ENCODE data around the gene PKN1. TPM values are rescaled to one million over a fixed set of nuclear protein-coding genes. Genes with fewer than 3 reads are reported as not detected.

Gene PKN1
- total and polyA plus RNA-seq, 2 experiments from 2014 or later = 86.8 to 201 TPM

DNA sequence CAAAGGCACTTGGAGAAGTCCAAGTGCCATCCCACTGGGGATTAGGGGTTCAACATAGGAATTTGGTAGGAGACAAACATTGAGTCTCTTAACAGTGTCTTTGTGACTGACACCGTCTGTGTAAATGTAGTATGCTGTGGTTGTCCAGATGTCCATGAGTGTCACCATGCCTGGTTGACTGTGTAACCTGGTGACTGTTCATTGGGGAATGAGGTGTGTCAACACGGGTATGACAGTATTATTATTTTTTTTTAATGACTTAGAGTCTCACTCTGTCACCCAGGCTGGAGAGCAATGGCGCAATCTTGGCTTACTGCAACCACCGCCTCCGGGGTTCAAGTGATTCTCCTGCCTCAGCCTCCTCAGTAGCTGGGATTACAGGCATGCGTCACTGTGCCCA is 16.2 kb downstream of the PKN1 start (continued):
- TF ChIP-seq, protein P1, sequence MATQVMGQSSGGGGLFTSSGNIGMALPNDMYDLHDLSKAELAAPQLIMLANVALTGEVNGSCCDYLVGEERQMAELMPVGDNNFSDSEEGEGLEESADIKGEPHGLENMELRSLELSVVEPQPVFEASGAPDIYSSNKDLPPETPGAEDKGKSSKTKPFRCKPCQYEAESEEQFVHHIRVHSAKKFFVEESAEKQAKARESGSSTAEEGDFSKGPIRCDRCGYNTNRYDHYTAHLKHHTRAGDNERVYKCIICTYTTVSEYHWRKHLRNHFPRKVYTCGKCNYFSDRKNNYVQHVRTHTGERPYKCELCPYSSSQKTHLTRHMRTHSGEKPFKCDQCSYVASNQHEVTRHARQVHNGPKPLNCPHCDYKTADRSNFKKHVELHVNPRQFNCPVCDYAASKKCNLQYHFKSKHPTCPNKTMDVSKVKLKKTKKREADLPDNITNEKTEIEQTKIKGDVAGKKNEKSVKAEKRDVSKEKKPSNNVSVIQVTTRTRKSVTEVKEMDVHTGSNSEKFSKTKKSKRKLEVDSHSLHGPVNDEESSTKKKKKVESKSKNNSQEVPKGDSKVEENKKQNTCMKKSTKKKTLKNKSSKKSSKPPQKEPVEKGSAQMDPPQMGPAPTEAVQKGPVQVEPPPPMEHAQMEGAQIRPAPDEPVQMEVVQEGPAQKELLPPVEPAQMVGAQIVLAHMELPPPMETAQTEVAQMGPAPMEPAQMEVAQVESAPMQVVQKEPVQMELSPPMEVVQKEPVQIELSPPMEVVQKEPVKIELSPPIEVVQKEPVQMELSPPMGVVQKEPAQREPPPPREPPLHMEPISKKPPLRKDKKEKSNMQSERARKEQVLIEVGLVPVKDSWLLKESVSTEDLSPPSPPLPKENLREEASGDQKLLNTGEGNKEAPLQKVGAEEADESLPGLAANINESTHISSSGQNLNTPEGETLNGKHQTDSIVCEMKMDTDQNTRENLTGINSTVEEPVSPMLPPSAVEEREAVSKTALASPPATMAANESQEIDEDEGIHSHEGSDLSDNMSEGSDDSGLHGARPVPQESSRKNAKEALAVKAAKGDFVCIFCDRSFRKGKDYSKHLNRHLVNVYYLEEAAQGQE (IDR thresholded peaks at IDR 0.05; ENCODE audit: unreplicated experiment) = no peak
- TF ChIP-seq, protein P2, sequence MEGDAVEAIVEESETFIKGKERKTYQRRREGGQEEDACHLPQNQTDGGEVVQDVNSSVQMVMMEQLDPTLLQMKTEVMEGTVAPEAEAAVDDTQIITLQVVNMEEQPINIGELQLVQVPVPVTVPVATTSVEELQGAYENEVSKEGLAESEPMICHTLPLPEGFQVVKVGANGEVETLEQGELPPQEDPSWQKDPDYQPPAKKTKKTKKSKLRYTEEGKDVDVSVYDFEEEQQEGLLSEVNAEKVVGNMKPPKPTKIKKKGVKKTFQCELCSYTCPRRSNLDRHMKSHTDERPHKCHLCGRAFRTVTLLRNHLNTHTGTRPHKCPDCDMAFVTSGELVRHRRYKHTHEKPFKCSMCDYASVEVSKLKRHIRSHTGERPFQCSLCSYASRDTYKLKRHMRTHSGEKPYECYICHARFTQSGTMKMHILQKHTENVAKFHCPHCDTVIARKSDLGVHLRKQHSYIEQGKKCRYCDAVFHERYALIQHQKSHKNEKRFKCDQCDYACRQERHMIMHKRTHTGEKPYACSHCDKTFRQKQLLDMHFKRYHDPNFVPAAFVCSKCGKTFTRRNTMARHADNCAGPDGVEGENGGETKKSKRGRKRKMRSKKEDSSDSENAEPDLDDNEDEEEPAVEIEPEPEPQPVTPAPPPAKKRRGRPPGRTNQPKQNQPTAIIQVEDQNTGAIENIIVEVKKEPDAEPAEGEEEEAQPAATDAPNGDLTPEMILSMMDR (conservative IDR thresholded peaks at IDR 0.05; ENCODE audit: low read depth in 2 of 2) = no peak
- TF ChIP-seq CREB1 (CRISPR knock-in tag; IDR thresholded peaks at IDR 0.05; ENCODE audit: low read depth) = no peak
- TF ChIP-seq ZNF114 (CRISPR knock-in tag; IDR thresholded peaks at IDR 0.05) = no peak
- TF ChIP-seq POLR2AphosphoS5 (IDR thresholded peaks at IDR 0.05; ENCODE audit: low read depth) = no peak
- no peak for TF ChIP-seq JUNB (IDR thresholded peaks at IDR 0.05; ENCODE audit: unreplicated experiment)

DNA sequence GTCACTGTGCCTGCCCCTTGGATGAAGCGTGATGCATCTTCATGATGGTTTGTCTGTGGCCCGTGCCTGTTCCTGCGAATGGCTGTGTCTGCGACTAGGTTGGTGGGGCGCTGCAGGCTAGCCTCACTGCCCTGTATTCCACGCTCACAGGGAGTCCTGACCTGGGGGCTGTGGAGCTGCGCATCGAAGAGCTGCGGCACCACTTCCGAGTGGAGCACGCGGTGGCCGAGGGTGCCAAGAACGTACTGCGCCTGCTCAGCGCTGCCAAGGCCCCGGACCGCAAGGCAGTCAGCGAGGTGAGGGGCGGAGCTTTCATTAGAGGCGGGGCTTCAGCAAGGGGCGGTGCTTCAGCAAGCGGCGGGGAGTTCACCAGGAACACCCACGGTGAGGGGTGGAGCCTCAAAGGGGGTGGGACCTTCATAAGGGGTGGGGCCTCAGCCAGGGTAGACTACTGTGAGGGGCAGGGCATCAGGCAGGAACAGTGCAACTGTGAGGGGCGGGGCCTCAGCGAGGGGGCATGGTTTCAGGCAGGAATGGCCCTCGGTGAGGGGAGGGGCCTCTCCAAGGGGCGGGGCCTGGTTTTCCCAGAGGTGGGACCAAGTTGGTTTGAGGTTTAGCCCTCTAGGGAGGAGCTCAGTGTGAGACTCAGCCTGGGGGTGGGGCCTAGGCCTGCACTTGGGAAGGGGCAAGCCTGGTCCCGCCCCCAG is 17.2 kb downstream of the PKN1 start:
- peak; percentile 98 for DNase-seq (ENCODE audit: low spot score)
- Histone ChIP-seq H3K9me2 (ENCODE audit: insufficient read depth) (no peaks in the 10 kb centered on the region), H3K27me3 (ENCODE audit: insufficient read depth) (no peaks in the 10 kb centered on the region), H2AFZ (no peak overlapping the region), H4K20me1 (replicated peaks; ENCODE audit: insufficient read depth) (no peaks in the 10 kb centered on the region), H3K36me3 (ENCODE audit: insufficient read depth) (peaks cover 20% of the 10 kb centered on the region), H3K79me2 (replicated peaks; ENCODE audit: insufficient read depth) (no peaks in the 10 kb centered on the region), H3K4me1 (ENCODE audit: insufficient read depth) (no peaks in the 10 kb centered on the region), H3K4me2 (no peak overlapping the region), H3F3A (replicated peaks; ENCODE audit: low read depth) (peaks cover 14% of the 10 kb centered on the region), H3K4me3 (no peak overlapping the region), H3K27ac (ENCODE audit: low read depth) (no peak overlapping the region)
- Mint-ChIP-seq H3K4me1 (no peaks in the 10 kb centered on the region), H3K36me3 (ENCODE audit: low read depth) (peaks cover 60% of the 10 kb centered on the region), H3K27me3 (ENCODE audit: insufficient read depth, low read depth, poor library complexity) (peaks cover 14% of the 10 kb centered on the region), H3K9me3 (no peaks in the 10 kb centered on the region; the same call in 2 of the 3 replicates), H3K4me3 (no peak overlapping the region), H3K27ac (peak overlapping the region; percentile 60)
- ATAC-seq = peak; percentile 95
- TF ChIP-seq CREB1 (CRISPR knock-in tag; IDR thresholded peaks at IDR 0.05; ENCODE audit: low read depth) = no peak
- TF ChIP-seq, protein P2 (conservative IDR thresholded peaks at IDR 0.05; ENCODE audit: low read depth in 2 of 2) = no peak
- TF ChIP-seq EZH2phosphoT487 (IDR thresholded peaks at IDR 0.05; ENCODE audit: unreplicated experiment) = no peak
- TF ChIP-seq, protein P3, sequence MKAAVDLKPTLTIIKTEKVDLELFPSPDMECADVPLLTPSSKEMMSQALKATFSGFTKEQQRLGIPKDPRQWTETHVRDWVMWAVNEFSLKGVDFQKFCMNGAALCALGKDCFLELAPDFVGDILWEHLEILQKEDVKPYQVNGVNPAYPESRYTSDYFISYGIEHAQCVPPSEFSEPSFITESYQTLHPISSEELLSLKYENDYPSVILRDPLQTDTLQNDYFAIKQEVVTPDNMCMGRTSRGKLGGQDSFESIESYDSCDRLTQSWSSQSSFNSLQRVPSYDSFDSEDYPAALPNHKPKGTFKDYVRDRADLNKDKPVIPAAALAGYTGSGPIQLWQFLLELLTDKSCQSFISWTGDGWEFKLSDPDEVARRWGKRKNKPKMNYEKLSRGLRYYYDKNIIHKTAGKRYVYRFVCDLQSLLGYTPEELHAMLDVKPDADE (IDR thresholded peaks at IDR 0.05) = no peak
- no peak for TF ChIP-seq JUNB (IDR thresholded peaks at IDR 0.05; ENCODE audit: unreplicated experiment)
- no peak for TF ChIP-seq STAT1 (IDR thresholded peaks at IDR 0.05; ENCODE audit: unreplicated experiment)
